ENCODE measurements around the gene CCR3. TPM values are rescaled to one million over a fixed set of nuclear protein-coding genes. Genes with fewer than 3 reads are reported as not detected.

Gene CCR3
- total RNA-seq, 6 donors from 2014 or later: 0.13 TPM; not detected in 5

DNA sequence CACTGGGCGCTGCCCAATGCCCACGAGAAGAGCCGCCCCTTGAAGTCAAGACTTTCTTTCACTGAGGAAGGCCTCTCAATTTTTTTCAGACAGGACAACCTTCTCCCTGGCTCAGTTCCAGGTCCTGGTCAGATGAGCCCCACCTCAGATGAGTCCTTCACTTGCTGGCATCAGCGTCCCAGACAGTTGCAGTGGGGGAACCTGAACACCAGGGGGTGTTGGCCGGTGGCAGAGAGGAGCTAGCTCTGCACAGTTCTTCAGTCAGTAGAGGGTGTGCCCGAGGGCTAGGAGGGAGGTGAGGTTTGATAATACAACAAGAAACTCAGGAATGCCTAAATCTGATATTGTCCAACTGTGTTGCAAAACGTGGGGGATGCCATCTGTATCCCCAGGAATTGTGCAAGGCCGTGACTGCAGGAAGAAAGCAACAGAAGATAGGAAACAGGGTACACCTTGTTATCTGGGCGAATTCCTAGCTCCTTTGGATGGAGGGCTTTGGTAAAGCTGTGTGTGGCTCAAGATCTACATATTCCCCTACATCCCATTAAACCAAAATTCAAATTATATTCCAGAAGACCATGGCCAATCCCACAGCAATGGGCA is 34.3 kb downstream of the CCR3 start:
- Histone ChIP-seq H3K4me1 (peaks cover 0 to 13% (median 4%) of the 10 kb centered on the region in 4 donors), H3K27me3 (no peaks in the 10 kb centered on the region), H3K4me3 (no peak overlapping the region), H3K9me3 (peaks cover 0 to 9% (median 5%) of the 10 kb centered on the region in 4 donors), H3K36me3 (no peaks in the 10 kb centered on the region), H3K27ac (no peak overlapping the region)
- ATAC-seq (ENCODE audit: low FRiP score in 2 of 2) (peak; percentile 80), DNase-seq (peak in 1 of 2 donors; percentile 75)
- WGBS, 2 donors: 45 to 47% methylated on average over 9 of the region's 9 CpGs
- TF ChIP-seq POLR2A (IDR thresholded peaks at IDR 0.05) (no peak), EP300 (IDR thresholded peaks at IDR 0.05) (no peak), POLR2AphosphoS5 (IDR thresholded peaks at IDR 0.05) (no peak)
- TF ChIP-seq, protein P1, sequence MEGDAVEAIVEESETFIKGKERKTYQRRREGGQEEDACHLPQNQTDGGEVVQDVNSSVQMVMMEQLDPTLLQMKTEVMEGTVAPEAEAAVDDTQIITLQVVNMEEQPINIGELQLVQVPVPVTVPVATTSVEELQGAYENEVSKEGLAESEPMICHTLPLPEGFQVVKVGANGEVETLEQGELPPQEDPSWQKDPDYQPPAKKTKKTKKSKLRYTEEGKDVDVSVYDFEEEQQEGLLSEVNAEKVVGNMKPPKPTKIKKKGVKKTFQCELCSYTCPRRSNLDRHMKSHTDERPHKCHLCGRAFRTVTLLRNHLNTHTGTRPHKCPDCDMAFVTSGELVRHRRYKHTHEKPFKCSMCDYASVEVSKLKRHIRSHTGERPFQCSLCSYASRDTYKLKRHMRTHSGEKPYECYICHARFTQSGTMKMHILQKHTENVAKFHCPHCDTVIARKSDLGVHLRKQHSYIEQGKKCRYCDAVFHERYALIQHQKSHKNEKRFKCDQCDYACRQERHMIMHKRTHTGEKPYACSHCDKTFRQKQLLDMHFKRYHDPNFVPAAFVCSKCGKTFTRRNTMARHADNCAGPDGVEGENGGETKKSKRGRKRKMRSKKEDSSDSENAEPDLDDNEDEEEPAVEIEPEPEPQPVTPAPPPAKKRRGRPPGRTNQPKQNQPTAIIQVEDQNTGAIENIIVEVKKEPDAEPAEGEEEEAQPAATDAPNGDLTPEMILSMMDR (IDR thresholded peaks at IDR 0.05): peak; percentile 70 to 87 (median 77)

DNA sequence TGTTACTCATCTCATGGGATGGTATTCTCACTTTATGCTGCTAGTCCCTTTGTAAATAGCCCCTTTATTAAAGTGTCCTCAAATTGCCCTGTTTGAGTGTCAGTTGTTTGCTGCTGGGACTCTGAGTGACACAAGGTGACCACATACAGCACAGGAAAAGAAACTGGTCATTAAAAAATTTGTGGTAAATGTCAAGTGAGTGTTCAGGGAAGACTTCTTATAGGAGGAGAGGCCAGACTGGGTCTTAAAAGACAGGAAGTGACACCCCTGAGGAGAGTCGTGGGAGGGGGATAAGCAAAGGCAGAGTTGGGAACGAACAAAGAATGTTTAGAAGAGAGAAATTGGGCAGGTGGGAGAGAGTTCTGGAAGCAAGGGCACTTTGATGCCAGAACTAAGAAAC is 35.2 kb downstream of the CCR3 start:
- peaks cover 0 to 13% (median 6%) of the 10 kb centered on the region in 4 donors for H3K4me1 ChIP-seq
- no peak for DNase-seq
- H3K9me3 ChIP-seq: peaks cover 0 to 9% (median 5%) of the 10 kb centered on the region in 4 donors
- H3K4me3 ChIP-seq: no peak overlapping the region
- TF ChIP-seq, protein P1 (IDR thresholded peaks at IDR 0.05): no peak
- TF ChIP-seq POLR2AphosphoS5 (IDR thresholded peaks at IDR 0.05) (no peak), EP300 (IDR thresholded peaks at IDR 0.05) (no peak), POLR2A (IDR thresholded peaks at IDR 0.05) (no peak)
- no peak overlapping the region for H3K27ac ChIP-seq
- H3K36me3 ChIP-seq: no peaks in the 10 kb centered on the region
- WGBS, 2 donors: 63 to 69% methylated on average over 2 of the region's 2 CpGs
- ATAC-seq (ENCODE audit: low FRiP score in 2 of 2): no peak
- no peaks in the 10 kb centered on the region for H3K27me3 ChIP-seq

DNA sequence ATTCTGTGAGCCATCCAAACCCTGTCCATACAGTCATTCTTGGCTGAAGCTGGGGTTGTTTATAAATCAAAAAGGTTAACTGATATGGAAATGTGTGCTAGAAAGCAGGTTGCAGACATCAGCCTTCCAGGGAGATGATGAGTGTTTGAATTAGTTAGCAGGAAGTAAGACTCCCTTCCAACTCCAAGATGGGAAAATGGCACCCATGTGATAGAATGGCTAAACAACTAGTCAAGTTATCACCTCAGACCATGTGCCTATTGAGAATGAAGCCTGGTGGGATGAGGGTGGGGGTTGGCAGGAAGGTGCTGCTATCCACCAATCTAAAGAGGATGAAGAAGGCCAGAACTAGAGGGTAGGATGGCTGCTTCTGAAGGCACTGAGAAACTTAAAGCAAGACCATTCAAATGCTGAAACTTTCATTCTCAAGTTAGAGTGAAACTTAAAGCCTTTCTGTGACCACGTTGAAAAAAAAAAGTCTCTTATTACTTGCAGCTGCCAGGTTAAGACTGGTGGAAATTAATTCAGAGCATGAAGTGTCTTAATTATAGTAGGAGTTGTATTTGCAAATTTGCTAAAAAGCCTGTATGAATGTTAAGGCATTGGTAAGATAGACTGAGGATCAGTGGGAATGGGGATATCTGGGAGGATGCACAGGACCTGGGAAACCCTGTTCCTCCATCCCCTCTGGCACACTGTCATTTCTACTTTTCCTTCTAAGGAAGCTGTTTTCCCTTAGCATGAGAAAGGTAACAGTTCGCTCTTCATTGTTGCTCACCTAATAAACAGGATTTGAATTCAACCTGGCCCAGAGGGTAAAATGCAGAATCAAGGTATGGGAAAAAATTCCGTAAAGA is 36.8 kb downstream of the CCR3 start:
- H3K27me3 ChIP-seq: no peaks in the 10 kb centered on the region
- H3K27ac ChIP-seq: no peak overlapping the region
- no peak for ATAC-seq (ENCODE audit: low FRiP score in 2 of 2)
- peaks cover 0 to 9% (median 5%) of the 10 kb centered on the region in 4 donors for H3K9me3 ChIP-seq
- 92 to 95% methylated on average over 3 of the region's 3 CpGs for WGBS, 2 donors
- TF ChIP-seq POLR2AphosphoS5 (IDR thresholded peaks at IDR 0.05): no peak
- TF ChIP-seq POLR2A (IDR thresholded peaks at IDR 0.05): no peak
- no peak for TF ChIP-seq EP300 (IDR thresholded peaks at IDR 0.05)
- TF ChIP-seq, protein P1 (IDR thresholded peaks at IDR 0.05): no peak
- H3K4me3 ChIP-seq: no peak overlapping the region
- peaks cover 0 to 18% (median 6%) of the 10 kb centered on the region in 4 donors for H3K4me1 ChIP-seq
- DNase-seq: no peak
- no peaks in the 10 kb centered on the region for H3K36me3 ChIP-seq

DNA sequence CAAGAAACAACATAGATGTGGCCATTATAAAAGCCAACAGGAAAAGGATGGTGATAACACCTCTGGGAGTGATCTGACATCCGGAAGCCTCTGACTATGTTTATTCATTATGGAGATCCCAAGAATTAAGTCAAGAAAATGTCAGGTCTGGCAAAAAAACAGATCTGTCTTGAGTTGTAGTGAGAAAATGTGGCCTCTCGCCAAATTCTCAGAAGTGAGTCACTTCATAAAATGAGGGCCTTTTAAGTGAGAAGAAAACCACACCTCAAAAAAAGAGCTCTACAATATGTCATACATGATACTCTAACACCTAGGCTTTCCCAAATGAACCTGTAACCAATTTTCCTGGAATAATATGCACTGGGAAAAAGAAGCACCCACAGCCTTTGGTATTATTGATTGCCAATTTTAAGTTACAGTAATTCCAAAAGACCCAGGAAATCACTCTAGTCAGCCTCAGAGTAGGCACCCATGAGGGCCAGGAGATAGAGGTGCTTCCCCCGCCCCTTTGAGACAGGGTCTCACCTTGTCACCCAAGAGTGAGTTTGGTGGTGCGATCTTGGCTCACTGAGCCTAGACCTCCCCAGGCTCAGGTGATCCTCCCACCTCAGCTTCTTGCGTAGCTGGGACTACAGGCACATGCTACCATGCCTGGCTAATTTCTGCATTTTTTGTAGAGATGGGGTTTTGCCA is 38.0 kb downstream of the CCR3 start:
- Histone ChIP-seq H3K4me1 (peaks cover 0 to 18% (median 6%) of the 10 kb centered on the region in 4 donors), H3K4me3 (no peak overlapping the region), H3K27ac (peak overlapping the region in 1 of 4 donors; percentile 31), H3K9me3 (peaks cover 0 to 9% (median 5%) of the 10 kb centered on the region in 4 donors), H3K36me3 (no peaks in the 10 kb centered on the region), H3K27me3 (no peaks in the 10 kb centered on the region)
- DNase-seq (peak in 1 of 2 donors; percentile 49), ATAC-seq (ENCODE audit: low FRiP score in 2 of 2) (no peak)
- WGBS, 2 donors: 80 to 86% methylated on average over 4 to 5 of the region's 5 CpGs
- no peak for TF ChIP-seq EP300 (IDR thresholded peaks at IDR 0.05)
- no peak for TF ChIP-seq POLR2AphosphoS5 (IDR thresholded peaks at IDR 0.05)
- no peak for TF ChIP-seq POLR2A (IDR thresholded peaks at IDR 0.05)
- TF ChIP-seq, protein P1 (IDR thresholded peaks at IDR 0.05): no peak
